Bronchial epithelial cell (primary cell): Measurements from ENCODE around the gene LIPI. TPM values are rescaled to one million over a fixed set of nuclear protein-coding genes. Genes with fewer than 3 reads are reported as not detected.

Experiments
- total RNA-seq: library from RNA; depleted of rRNA; stranded (reverse); fragments of >200 nt; gene quantifications from 2 replicates; pipeline ENCODE4 v1.2.1, GENCODE V29; 2014

The LIPI gene
- total RNA-seq, 1 donor from 2014 or later, result not detected

Other genes starting within 250 kb of the LIPI start
- gene RBM11, start 5.2 kb upstream of the LIPI start, total RNA-seq, result 0.26 and 0.51 TPM in 2 replicates
- 95.6 and 109 TPM in 2 replicates for gene HSPA13, start 172.2 kb upstream of the LIPI start, total RNA-seq